ENCODE data around the gene RPS2.
"Not testable (repeated sequence)": the region's sequence is repeated elsewhere in the genome, so short reads cannot be mapped to it uniquely, and the experiment has no call there.

The RPS2 gene

DNA sequence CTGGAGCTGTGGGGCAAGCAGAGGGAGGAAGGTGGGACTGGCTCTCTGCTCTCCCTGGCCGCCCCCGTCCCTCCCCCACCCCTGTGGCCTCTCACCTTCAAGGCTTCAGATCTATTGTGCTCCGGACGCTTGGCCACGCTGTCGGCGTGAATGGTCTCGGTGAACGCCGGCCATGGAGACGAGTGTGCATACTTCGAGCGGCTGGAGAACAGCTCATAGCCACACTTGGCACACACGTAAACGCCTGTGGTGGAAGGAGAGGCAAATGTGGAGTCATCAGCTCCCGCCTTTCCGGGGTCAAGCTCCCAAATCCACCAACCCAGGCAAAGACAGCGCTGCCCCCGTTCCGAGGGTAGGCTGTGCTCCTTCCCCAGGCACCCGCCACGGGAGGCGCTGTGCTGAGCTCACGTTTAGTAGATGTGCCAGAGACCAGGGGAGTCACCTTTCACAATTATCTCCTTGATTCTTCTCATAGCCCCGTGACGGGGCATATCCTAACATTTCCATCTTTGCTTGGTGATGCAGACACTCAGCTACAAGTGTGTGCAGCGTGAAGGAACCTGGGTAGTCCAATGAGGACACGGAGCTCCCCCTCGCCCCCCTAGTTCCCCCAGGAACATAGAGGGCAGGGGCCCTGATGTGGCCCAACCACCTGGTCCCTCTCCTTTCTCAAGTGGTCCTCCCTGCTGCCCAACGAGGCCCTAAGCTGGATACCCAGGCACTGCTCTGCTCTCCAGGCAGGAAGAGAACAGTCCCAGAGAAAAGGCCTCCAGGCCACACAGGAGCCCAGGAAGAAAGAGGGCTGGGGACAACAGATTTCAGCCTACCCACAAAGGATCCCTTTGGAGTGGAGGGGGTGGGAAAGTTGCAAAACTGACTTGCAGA, 23.2 kb downstream of the RPS2 start:
- DNase-seq (ENCODE audit: low spot score) = peak; percentile 78

DNA sequence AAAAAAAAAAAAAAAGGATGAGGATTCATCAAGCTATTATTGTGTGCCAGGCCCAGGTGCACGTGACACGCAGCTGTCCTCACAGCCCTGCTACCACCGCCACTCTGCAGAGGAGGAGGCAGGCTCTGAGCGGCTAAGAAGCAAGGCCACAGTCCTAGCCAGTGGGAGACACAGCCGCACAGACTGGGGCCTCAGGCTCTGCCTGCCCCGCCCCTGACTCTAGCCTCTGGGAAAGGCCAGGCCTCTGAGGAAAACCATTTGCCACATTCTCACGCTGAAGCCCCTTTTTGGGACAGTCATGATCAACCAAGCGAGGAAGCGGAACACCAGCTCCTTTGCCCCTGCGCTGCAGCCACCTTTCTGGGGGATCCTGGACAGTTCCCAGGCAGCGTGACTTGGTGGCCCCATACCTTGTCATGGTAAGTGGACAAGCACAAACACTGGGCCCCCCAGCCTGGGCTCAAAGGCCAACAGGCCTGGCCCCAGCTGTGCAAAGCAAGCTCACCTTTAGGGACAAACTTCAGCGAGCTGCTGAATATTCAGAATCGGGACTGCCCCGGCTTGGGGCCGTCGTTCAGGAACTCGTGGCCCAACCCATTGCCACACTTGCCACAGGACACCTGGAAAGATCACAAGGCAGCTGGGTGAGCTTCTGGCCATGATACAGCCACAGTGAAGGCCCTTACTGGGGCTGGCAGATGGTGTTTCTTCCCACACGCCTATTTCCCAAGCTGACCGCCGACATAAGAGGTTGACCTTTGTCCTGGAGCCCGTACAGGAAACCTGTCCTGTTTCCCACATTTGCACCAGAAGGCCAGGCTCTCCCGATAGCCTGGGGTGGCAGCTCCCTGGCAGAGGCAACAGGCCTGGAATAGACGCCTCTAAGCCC, 24.1 kb downstream of the RPS2 start:
- peak; percentile 60 for DNase-seq (ENCODE audit: low spot score)

DNA sequence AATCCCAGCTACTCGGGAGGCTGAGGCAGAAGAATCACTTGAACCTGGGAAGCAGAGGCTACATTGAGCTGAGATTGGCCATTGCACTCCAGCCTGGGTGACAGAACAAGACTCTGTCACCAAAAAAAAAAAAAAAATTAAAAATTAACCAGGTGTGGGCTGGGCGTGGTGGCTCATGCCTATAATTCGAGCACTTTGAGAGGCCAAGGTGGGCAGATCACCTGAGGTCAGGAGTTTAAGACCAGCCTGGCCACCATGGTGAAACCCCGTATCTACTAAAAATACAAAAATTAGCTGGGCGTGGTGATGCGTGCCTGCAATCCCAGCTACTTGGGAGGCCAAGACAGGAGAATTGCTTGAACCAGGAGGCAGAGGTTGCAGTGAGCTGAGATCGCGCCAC, 24.8 kb downstream of the RPS2 start:
- DNase-seq (ENCODE audit: low spot score) = not testable (repeated sequence)

DNA sequence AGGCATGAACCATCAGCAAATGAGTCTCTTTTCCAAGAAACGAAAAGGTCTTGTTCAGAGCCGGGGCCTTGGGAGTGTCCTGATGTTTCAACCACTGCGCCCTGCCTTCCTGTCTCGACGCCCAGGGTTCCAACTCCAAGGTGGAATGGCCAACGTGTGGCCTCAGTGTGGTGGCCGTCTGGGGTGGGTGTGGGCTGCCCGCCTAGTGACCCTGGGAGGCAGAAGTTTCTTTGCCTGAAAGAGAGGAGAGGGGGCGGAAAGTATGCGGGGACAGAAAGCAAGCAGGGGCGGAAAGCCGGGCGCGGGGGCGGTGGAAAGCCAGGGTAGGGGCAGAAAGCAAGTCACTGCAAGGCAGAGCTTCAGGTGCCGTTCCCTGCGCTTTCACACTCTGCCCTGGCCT, 25.7 kb downstream of the RPS2 start:
- DNase-seq (ENCODE audit: low spot score) = no peak

GRCh38 chr16:1938316-1938715, 26.3 kb downstream of the RPS2 start:
- DNase-seq (ENCODE audit: low spot score) = no peak

DNA sequence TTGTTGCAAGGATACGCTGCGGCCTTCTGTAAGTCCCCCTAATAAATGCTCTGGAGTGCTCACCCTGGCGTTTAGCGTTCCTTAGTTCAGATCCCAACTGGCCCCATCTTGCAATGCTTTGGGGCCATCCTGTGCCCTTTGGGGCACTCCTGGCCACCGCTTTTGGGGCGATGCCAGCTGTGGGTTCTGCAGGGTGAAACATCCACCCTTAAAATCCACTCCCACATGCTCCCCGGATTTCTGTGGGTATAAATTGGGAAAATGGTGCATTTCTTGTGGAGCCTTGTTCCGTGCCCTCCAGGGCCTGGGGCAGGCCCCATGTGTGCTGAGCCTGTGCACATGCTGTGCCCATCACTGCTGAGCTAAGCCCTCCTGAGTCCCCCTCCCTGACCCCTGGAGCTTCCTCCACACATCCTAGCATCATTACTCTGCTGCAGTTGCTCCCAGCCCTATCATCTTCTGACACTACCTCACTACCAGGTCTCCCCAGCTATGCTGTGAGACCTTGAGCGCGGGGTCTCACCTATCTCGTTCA, 27.6 kb downstream of the RPS2 start:
- no peak for DNase-seq (ENCODE audit: low spot score)

DNA sequence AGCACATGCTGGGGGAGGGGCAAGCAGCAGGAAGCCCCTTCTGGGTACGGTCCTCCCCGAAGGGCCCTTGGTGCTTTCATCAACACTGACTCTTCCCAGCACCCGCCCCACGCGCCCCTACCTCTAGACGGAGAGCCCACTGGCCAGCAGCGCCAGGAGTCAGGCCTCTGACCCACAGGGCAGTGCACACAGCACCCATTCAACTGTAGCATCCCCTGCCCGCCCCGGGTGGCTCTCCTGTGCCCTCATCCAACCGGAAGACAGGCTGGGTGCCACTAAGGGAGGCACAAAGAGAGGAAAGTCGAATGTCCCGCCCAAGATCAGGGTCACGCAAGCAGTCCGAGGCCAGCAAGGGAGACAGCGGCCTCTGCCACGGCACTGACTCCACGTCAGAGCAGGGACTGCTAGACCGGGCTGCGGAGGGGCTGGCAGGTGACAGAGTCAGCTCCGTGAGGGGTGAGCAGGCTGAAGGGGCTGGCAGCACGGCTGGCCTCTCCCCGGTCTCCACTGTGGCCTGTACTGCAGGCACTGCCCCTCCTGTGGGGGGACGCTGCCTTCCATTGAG, 31.4 kb downstream of the RPS2 start:
- no peak for DNase-seq (ENCODE audit: low spot score)

GRCh38 chr16:1932050-1933028, 32.3 kb downstream of the RPS2 start:
- DNase-seq (ENCODE audit: low spot score) = peak; percentile 47

DNA sequence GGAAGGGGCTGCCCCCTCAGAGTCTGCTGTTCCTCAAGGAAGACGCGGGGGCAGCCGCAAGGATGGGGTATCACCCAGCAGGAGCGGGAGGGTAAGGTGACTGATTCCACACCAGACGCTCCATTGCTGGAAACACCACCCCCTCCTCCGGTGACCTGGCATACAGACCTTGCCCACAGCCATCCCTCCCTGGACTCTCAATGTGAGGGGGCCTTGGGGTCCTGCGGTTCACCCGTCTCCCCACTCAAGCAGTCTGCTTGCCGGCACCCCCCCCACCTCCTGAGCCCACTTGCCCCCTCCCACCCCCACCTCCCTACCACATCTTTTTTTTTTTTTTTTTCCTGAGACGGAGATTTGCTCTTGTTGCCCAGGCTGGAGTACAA, 34.3 kb downstream of the RPS2 start:
- DNase-seq (ENCODE audit: low spot score) = no peak

GRCh38 chr16:1929578-1930337, 34.9 kb downstream of the RPS2 start:
- peak; percentile 66 for DNase-seq (ENCODE audit: low spot score)

DNA sequence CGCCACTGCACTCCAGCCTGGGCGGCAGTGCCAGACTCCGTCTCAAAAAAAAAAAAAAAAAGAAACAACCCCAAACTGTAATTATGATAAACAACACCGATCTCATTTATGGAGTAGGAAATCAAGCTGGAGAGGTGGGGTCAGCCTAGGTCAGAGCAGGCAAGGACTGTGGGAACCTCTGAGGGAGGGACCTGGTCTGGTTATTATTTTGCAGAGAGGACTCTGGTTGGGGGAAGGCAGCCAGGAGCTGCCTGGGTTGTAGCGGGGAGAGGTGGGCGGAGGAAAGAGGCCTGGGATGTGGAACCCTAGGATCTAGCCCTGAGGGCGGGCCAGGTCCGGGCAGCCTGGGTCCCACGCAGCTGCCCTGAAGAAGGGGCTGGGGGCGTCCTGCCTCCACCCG, 35.5 kb downstream of the RPS2 start:
- no peak for DNase-seq (ENCODE audit: low spot score)

DNA sequence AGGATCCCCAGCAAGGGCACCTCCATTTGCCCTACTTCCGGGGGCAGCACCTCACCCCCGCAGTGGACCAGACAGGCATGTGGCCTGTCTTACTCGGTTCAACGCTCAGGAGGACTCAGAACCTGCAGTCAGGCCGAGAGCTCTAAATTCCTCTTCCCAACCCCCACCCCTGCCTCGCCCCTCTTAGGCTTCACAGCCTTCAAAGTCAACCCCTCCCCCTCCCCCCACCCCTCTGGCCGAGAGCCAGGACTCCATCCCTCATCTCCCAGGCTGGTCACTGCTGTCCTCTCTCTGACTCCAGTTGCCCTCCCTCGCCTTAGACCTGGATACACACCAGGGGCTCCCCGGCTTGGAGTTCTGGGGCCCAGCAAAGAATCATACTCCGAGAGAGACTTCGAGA, 38.4 kb downstream of the RPS2 start:
- DNase-seq (ENCODE audit: low spot score) = no peak

DNA sequence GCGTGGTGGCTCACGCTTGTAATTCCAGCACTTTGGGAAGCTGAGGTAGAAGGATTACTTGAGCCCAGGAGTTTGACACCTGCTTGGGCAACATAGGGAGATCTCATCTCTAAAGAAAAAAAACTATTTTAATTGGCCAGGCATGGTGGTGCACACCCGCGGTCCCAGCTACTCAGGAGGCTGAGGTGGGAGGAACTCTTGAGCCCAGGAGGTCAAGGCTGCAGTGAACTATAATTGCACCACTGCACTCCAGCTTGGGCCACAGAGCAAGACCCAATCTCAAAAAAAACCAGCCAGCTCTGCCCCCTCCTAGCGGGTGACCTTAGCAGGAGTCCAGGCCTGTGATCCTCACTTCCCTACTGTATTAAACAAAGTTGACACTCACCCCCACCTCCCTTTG, 40.5 kb downstream of the RPS2 start:
- no peak for DNase-seq (ENCODE audit: low spot score)

DNA sequence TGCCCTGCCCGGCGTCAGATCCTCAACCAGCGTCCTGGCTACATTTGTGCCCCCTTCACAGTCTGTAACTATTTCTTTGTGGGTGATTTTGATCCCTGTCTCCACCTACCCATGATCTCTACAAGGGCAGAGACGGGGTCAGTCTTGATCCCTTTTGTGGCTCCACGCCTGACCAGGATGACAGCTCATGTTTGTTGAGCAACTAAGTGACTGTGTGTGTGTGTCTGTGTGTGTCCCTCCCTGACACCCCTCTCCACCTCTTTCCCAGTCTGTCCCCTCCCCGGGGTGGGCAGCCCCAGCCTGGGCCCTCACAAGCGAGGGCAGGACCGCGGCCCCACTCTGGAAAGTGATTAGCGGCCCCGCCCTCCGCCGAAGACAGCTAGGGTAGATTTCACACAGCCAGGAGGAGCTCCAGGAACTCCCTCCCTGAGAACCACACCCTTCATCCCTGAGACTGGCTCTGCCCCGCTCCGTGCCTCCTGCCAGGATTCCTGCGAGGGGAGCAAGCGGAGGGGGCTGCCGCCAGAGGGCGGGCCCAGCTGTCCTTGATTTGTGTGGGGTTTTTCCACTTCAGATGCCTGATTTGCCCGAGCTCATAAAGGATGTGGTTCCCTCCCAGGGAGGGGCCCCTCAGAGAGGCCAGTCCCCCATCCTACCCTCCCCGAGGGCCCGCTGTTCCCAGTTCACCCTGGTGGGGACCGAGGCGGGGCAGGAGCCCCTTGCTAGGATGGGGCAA, 41.2 kb downstream of the RPS2 start:
- DNase-seq (ENCODE audit: low spot score) = peak; percentile 75

DNA sequence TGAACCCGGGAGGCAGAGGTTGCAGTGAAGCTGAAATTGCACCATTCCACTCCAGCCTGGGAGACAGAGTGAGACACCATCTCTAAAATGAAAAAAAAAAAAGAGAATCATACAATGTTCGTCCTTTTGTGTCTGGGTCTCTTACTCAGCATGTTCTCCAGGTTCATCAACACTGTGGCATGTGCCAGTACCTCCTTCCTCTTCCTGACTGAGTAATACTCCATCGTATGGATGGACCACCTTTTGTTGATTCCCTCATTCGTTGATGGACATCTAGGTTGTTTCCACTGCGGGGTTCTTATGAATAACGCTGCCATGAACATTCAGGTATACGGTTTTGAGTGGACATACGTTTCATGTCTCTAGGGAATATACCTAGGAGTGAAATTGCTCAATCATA, 42.3 kb downstream of the RPS2 start:
- DNase-seq (ENCODE audit: low spot score) = no peak

DNA sequence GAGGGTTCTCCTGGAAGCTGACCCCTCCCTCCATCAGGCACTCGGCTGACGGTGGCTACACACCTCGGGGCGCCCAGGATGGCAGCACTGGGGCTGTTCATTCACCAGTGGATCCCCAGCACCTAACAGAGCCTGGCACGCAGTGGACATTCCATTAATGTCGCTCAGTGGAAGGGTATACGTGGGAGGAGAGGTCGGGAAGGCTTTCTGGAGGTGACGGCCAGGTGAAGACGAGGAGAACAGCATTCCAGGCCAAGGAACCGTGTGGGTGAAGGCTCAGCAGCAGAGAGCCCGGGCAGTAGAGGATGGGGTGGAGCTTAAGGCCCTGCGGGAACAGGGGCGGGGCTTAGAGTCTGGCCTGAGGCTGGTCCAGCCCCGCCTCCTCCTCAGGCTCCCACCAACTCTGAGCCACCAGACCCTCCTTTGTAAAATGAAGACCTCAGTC, 43.9 kb downstream of the RPS2 start:
- no peak for DNase-seq (ENCODE audit: low spot score)

- DNase-seq (ENCODE audit: low spot score) = not testable (repeated sequence)
These were observed 44.5 kb downstream of the RPS2 start for GRCh38 chr16:1920122-1920521.

GRCh38 chr16:1919327-1919998, 45.2 kb downstream of the RPS2 start:
- no peak for DNase-seq (ENCODE audit: low spot score)

Measured in SW480 (cell line).